Nephron progenitor cell (in vitro differentiated cells): Measurements from ENCODE around the gene JAZF1.

Source experiments
- DNase-seq: peaks from one replicate; pipeline ENCODE4 v3.0.0; 2021
- H3K27ac Mint-ChIP-seq: 2 replicates; pipeline ENCODE4 v1.8.0; 2021; ENCODE audit warnings: mild to moderate bottlenecking, moderate library complexity, mixed read lengths
- H3K27me3 Mint-ChIP-seq: 2 replicates; pipeline ENCODE4 v1.8.0; 2021; ENCODE audit warnings: mild to moderate bottlenecking, low read depth, mixed read lengths; ENCODE audit not compliant: poor library complexity
- H3K36me3 Mint-ChIP-seq: 2 replicates; pipeline ENCODE4 v1.8.0; 2021; ENCODE audit warnings: low read depth, mixed read lengths
- H3K4me1 Mint-ChIP-seq: 2 replicates; pipeline ENCODE4 v1.8.0; 2021; ENCODE audit warnings: mixed read lengths
- H3K4me3 Mint-ChIP-seq: 2 replicates; pipeline ENCODE4 v1.8.0; 2021; ENCODE audit warnings: mild to moderate bottlenecking, moderate library complexity, mixed read lengths
- H3K9me3 Mint-ChIP-seq: 2 replicates; pipeline ENCODE4 v1.8.0; 2021; ENCODE audit warnings: mild to moderate bottlenecking, moderate library complexity, mixed read lengths
- TF ChIP-seq, protein P1 (sequence below): fragments of 200-600 bp; sonication (generic); IDR thresholded peaks from 2 replicates; pipeline ENCODE4 v1.5.0; 2021; ENCODE audit warnings: antibody characterized with exemption

The JAZF1 gene

DNA sequence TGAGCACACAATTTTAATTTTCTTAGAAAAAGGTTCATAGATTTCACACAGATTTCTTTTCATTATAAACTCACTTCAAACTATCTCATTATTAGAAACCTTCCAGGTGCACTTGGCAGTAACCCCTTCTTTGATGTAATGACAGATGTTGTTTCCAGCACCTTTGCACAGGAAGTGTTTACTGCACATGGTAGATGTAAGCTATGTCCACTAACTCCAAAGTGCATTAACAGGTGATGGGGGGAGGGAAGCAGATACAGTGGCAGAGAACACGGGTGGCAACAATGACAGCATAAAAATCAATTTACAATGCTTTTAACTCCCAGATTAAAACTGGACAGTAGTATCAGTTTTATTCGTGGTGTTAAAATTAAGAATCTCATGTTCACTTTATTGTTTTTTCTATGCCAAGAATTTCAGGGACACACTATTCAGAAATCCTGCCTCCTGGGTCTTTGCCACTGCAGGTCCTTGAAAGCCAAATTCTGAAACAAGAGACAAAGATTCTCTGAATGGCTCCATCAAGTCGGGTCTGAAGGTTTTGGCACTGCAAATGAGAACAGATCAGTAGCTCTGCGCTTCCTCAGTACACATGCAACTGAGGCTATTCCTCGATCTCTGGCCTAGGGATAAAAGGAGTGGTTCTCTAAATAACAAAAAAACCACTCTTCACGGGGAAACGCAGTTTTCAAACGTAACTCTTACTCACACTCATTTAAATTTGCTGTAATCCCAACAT is 187.7 kb downstream of the JAZF1 start:
- Mint-ChIP-seq H3K27ac (no peak overlapping the region), H3K27me3 (peaks cover 5% of the 10 kb centered on the region), H3K4me3 (no peak overlapping the region), H3K9me3 (peaks cover 19% of the 10 kb centered on the region), H3K36me3 (peaks cover 7% of the 10 kb centered on the region), H3K4me1 (no peaks in the 10 kb centered on the region)
- TF ChIP-seq, protein P1, sequence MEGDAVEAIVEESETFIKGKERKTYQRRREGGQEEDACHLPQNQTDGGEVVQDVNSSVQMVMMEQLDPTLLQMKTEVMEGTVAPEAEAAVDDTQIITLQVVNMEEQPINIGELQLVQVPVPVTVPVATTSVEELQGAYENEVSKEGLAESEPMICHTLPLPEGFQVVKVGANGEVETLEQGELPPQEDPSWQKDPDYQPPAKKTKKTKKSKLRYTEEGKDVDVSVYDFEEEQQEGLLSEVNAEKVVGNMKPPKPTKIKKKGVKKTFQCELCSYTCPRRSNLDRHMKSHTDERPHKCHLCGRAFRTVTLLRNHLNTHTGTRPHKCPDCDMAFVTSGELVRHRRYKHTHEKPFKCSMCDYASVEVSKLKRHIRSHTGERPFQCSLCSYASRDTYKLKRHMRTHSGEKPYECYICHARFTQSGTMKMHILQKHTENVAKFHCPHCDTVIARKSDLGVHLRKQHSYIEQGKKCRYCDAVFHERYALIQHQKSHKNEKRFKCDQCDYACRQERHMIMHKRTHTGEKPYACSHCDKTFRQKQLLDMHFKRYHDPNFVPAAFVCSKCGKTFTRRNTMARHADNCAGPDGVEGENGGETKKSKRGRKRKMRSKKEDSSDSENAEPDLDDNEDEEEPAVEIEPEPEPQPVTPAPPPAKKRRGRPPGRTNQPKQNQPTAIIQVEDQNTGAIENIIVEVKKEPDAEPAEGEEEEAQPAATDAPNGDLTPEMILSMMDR = no peak
- DNase-seq = no peak

DNA sequence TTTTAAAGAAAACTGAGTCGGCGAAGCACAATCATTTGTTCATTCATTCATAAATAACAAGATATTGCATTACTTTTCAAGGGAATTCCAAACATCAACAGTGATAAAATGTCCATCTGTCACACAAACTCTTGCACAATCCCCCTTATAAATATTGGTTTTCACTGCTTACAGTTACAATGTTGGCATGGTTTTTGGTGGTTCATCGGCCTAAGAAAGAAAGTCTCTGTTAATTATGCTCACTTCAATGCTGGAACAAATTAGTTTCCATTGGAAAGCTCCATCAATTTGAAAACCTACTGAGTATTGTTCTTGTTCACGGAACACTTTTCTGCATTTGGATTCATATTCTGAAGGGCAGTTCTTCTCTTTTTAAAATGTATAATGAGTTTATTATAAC is 188.5 kb downstream of the JAZF1 start:
- Mint-ChIP-seq H3K9me3 (peaks cover 20% of the 10 kb centered on the region), H3K27ac (no peak overlapping the region), H3K4me3 (no peak overlapping the region), H3K36me3 (peaks cover 9% of the 10 kb centered on the region), H3K4me1 (no peaks in the 10 kb centered on the region), H3K27me3 (peaks cover 5% of the 10 kb centered on the region)
- TF ChIP-seq, protein P1 = no peak
- no peak for DNase-seq

DNA sequence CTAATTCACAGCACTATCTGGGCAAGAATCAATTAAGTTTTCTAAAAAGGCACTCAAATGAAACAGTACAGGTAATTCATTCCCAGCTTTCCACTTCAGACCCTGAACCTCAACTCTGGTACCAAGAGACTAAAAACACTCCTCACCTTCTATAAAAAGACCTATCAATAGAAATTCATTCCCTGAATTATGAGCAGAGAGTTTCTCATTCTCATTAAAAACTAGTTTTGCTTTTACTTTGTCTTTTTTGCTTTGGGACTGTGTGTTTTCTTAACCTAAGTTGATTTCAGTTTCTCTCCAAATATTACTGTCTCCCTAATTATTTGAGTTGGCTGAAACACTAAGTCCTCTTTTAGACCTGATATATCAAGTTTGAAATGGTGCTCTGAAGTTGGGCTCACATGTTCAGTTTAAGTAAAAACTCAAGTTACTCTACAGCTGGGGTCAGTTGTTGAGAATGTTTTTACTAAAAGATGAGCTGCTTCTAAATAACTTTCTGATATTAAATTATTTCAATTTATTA is 189.5 kb downstream of the JAZF1 start:
- no peak overlapping the region for H3K27ac Mint-ChIP-seq
- H3K4me3 Mint-ChIP-seq = no peak overlapping the region
- H3K4me1 Mint-ChIP-seq = no peaks in the 10 kb centered on the region
- TF ChIP-seq, protein P1 = no peak
- H3K27me3 Mint-ChIP-seq = no peaks in the 10 kb centered on the region
- peaks cover 27% of the 10 kb centered on the region for H3K9me3 Mint-ChIP-seq
- H3K36me3 Mint-ChIP-seq = peaks cover 9% of the 10 kb centered on the region
- DNase-seq = no peak

DNA sequence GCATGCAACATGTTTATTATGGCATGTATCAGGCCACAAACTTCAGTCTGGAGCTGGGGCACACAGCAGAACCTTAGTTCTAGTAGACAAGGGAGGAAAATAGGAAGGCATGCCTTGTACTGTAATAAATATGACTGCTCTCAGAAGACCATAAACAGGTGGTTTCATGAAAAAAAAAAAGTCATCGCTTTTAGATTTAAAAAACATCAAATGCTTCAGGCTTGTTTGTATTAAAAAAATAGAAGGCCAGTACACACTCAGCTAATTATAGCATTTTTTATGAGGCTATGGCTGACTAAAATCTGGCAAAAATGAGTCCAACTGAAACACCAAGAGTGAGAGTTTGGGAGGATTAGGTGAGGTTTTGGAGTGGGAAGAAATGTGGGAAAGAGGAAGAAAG is 204.1 kb downstream of the JAZF1 start:
- DNase-seq = no peak
- Mint-ChIP-seq H3K36me3 (no peaks in the 10 kb centered on the region), H3K4me3 (no peak overlapping the region), H3K27ac (no peak overlapping the region), H3K9me3 (peaks cover 4% of the 10 kb centered on the region), H3K27me3 (no peaks in the 10 kb centered on the region), H3K4me1 (no peaks in the 10 kb centered on the region)
- TF ChIP-seq, protein P1 = no peak

DNA sequence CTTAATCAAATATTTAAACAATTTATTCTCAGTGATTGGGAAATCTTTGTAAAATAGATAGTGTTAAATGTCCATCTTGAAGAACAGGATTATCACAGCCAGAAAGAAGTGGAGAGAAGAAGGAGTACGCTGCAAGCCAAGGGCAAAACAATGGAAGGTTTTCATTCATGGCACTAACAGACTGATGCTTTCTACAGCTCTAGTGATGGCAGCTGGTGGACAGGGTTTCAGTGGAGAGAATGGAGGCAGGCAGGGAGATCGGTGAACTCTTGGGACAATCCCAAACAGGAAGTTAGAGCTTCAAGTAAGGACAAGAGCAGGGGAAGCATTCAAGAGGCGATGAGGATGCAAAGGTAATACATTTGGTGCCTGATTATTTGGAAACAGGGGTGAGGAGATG is 207.0 kb downstream of the JAZF1 start:
- Mint-ChIP-seq H3K27ac (no peak overlapping the region), H3K27me3 (no peaks in the 10 kb centered on the region), H3K4me1 (peaks cover 8% of the 10 kb centered on the region), H3K9me3 (no peaks in the 10 kb centered on the region), H3K36me3 (no peaks in the 10 kb centered on the region), H3K4me3 (no peak overlapping the region)
- DNase-seq = no peak
- TF ChIP-seq, protein P1 = no peak

DNA sequence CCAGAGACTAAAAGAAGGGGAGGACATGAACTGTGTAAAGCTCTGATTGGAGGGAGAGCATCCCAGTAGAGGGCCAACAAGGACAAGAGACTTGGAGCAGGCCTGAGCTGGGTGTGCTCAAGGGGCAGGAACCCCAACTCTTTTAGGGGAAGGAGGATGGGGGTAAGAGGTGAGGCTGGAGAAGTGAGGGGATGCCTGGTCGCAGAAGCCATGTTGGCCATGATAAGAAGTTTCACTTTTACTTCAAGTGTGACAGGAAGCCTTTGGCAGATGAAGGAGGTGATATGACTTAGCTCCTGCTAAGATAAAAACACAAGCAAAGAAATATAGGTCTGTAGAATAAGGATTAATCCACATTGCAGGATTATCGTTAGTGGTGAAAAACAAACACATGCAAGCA is 208.3 kb downstream of the JAZF1 start:
- Mint-ChIP-seq H3K4me3 (no peak overlapping the region), H3K27me3 (no peaks in the 10 kb centered on the region), H3K36me3 (no peaks in the 10 kb centered on the region), H3K4me1 (peaks cover 8% of the 10 kb centered on the region), H3K27ac (no peak overlapping the region), H3K9me3 (no peaks in the 10 kb centered on the region)
- TF ChIP-seq, protein P1 = no peak
- DNase-seq = no peak
